ENCODE results near the gene PALLD. TPM values are rescaled to one million over a fixed set of nuclear protein-coding genes. Genes with fewer than 3 reads are reported as not detected.

Gene PALLD
- total RNA-seq, 1 experiment from 2014 or later, result 23.7 TPM

GRCh38 chr4:168623484-168623883 lies 126.6 kb downstream of the PALLD start:
- Mint-ChIP-seq H3K27ac (no peak overlapping the region), H3K9me3 (no peaks in the 10 kb centered on the region), H3K27me3 (ENCODE audit: low read depth) (no peaks in the 10 kb centered on the region), H3K36me3 (no peaks in the 10 kb centered on the region), H3K4me1 (peaks cover 19% of the 10 kb centered on the region), H3K4me3 (no peak overlapping the region)
- ChIA-PET POLR2A (no interaction called here), CTCF (no interaction called here)
- ATAC-seq (no peak), DNase-seq (ENCODE audit: low spot score) (no peak)
- TF ChIP-seq ATF1 (CRISPR knock-in tag; IDR thresholded peaks at IDR 0.05) (no peak), ZNF121 (CRISPR knock-in tag; IDR thresholded peaks at IDR 0.05) (no peak), NFE2L1 (CRISPR knock-in tag; IDR thresholded peaks at IDR 0.05) (no peak), FOXK1 (CRISPR knock-in tag; IDR thresholded peaks at IDR 0.05) (no peak)

- TF ChIP-seq ZNF138 (CRISPR knock-in tag; conservative IDR thresholded peaks at IDR 0.05) (no peak), ZMAT4 (CRISPR knock-in tag; IDR thresholded peaks at IDR 0.05) (no peak), ARID4B (CRISPR knock-in tag; IDR thresholded peaks at IDR 0.05; ENCODE audit: borderline replicate concordance) (no peak), MAX (CRISPR knock-in tag; IDR thresholded peaks at IDR 0.05) (no peak), ETV6 (CRISPR knock-in tag; IDR thresholded peaks at IDR 0.05) (no peak), ZBTB21 (CRISPR knock-in tag; IDR thresholded peaks at IDR 0.05; ENCODE audit: borderline replicate concordance) (no peak), SOX15 (CRISPR knock-in tag; IDR thresholded peaks at IDR 0.05) (no peak)
- no peak overlapping the region for H3K27ac Mint-ChIP-seq
- ChIA-PET CTCF (interaction anchor here (1.7 kb wide), 1 partner anchor 43 kb away, joined by 4 read pairs; no protein-coding TSS in a partner anchor), POLR2A (no interaction called here)
- DNase-seq (ENCODE audit: low spot score) (no peak), ATAC-seq (no peak)
- peaks cover 15% of the 10 kb centered on the region for H3K27me3 Mint-ChIP-seq (ENCODE audit: low read depth)
- no peaks in the 10 kb centered on the region for H3K36me3 Mint-ChIP-seq
- no peak overlapping the region for H3K4me3 Mint-ChIP-seq
- peaks cover 32% of the 10 kb centered on the region for H3K4me1 Mint-ChIP-seq
- no peaks in the 10 kb centered on the region for H3K9me3 Mint-ChIP-seq
Observed at GRCh38 chr4:168628251-168628650, 131.4 kb downstream of the PALLD start.

- CTCF ChIA-PET, result interaction anchor here (1.7 kb wide), 1 partner anchor 44 kb away, joined by 4 read pairs; no protein-coding TSS in a partner anchor
- Mint-ChIP-seq H3K36me3 (no peaks in the 10 kb centered on the region), H3K27me3 (ENCODE audit: low read depth) (peaks cover 19% of the 10 kb centered on the region), H3K27ac (no peak overlapping the region), H3K4me1 (peaks cover 39% of the 10 kb centered on the region), H3K4me3 (no peak overlapping the region), H3K9me3 (no peaks in the 10 kb centered on the region)
- DNase-seq (ENCODE audit: low spot score) (no peak), ATAC-seq (no peak)
- POLR2A ChIA-PET, result no interaction called here
- TF ChIP-seq ATF3 (CRISPR knock-in tag; conservative IDR thresholded peaks at IDR 0.05) (no peak), FOXP1 (CRISPR knock-in tag; IDR thresholded peaks at IDR 0.05; ENCODE audit: borderline replicate concordance) (no peak), STAT6 (CRISPR knock-in tag; conservative IDR thresholded peaks at IDR 0.05; ENCODE audit: low read depth) (no peak), CDX4 (CRISPR knock-in tag; IDR thresholded peaks at IDR 0.05; ENCODE audit: borderline replicate concordance) (no peak), USF1 (CRISPR knock-in tag; IDR thresholded peaks at IDR 0.05) (no peak), KAT7 (CRISPR knock-in tag; IDR thresholded peaks at IDR 0.05; ENCODE audit: borderline replicate concordance) (no peak), SMAD3 (CRISPR knock-in tag; IDR thresholded peaks at IDR 0.05; ENCODE audit: borderline replicate concordance) (no peak), ZNF671 (CRISPR knock-in tag; IDR thresholded peaks at IDR 0.05) (no peak), CBFB (CRISPR knock-in tag; IDR thresholded peaks at IDR 0.05; ENCODE audit: low read depth) (no peak), ZMAT4 (CRISPR knock-in tag; IDR thresholded peaks at IDR 0.05) (no peak)
Observed at GRCh38 chr4:168629566-168629965, 132.7 kb downstream of the PALLD start.

All from WTC11 (cell line).